Astrocyte of the hippocampus (primary cell): Measurements from ENCODE around the gene LINGO3.

Experiments
- DNase-seq: peaks from one replicate; pipeline ENCODE4 v3.0.0; 2011; ENCODE audit warnings: low read depth, low spot score

LINGO3 gene

GRCh38 chr19:2307518-2308012 lies 389 bp downstream of the LINGO3 start:
- DNase-seq, result no peak

DNA sequence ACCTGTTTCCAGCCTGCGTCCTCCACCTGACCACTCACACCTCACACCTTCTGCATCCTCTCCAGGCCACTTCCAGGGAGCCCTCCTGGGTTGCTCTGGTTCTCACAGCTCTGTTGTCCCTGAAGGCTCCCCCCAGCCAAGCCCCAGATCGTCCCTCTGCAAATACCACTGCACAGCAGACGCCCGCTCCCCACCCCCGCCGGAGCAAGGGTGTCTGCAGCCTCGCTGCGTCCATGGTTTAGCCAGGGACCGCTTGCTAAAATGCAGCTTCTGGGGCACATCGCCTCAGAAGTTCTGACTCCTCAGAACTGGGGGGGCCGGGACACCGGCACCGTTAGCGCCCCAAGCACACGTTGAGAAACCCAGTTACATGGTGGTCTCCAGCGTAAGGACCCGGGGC lies 983 bp downstream of the LINGO3 start:
- DNase-seq, result no peak

DNA sequence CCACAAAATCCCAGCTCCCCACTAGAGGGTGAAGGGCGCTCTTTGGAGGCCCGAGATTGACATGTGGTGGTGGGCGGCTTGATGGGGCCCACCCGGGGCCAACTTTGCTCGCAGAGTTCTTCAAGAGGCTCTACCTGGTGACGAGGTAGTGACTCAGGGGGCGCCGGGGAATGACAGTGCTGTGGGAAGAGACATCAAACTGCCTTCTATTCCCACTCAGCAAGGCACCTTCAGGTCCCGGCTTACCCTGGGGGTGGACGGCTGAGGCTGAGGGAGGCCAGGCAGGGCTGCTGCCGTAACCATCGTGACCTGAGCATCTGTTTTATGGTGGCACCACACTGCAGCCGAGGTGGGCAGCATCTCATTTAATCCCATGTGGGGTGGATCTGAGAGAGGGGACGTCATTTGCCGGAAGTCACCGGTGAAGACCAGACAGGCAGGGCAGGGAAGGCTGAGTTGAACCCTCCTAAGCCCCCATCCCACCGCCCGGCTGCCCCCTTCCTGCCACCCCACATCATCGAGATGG lies 1.6 kb downstream of the LINGO3 start:
- no peak for DNase-seq

DNA sequence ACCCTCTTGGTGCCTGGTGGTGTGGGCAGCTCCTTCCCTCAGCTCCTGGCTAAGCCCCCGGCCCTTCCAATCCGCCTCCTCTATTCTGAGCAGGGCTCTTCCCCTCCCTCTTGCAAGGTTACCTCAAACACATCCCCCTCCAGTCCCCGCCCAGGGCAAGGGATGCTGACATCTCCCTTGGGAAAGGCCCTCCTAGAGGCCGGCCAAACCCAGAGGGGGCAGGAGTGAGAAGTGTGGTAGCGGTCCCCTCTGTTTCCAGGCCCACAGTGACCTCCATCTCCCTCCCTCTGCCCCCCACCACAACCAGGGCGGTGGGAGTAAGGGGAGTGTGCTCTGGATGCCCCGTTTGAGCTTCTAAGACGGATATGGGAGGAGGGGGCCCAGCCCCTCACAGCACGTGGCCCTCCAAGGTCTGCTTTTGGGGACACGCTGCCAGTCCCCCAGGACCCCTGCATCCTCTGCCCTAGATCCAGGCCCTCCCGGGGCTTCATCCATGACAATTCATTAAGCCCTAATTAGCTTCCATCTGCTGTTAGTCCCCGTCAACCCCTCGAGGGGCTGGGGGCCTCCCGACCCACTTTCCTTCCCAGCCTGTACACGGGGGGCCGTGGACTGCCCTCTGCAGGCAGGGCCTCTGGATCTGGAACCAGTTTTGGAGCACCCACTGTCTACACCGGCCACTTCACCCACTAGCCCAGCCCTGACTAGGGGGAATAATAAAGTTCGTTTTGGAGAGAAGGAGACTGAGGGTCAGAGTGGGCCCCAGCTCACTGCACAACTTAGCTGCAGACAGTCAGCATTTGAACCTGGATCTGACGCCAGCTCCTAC lies 2.3 kb downstream of the LINGO3 start:
- no peak for DNase-seq

DNA sequence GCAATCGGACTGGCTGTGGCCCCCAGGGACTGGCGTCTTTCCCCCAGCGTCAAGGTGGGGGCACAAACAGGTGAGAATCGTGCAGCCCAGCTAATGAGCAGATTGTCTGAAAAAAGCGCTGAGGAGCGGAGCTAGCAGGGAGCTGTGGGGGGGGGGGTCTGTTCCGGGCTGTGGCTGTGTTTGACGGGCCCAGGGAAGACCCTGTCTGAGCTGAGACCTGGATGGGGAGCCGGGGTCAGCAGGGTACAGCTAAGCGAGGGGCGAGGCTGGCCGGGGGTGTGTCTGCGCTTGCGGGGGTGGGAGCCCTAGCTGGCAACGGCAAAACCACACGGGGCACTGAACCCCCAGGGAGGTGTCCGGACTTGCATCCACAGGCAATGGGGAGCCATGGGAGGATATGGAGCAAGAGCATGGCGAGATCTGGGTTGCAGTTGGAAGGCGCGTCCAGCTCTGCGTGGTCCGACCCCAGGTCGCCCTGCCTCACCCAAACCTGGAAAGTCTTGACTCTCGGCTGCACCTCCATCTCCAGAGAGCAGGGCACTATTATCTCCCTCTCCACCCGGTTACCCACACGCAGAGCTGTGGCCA lies 4.6 kb downstream of the LINGO3 start:
- no peak for DNase-seq

DNA sequence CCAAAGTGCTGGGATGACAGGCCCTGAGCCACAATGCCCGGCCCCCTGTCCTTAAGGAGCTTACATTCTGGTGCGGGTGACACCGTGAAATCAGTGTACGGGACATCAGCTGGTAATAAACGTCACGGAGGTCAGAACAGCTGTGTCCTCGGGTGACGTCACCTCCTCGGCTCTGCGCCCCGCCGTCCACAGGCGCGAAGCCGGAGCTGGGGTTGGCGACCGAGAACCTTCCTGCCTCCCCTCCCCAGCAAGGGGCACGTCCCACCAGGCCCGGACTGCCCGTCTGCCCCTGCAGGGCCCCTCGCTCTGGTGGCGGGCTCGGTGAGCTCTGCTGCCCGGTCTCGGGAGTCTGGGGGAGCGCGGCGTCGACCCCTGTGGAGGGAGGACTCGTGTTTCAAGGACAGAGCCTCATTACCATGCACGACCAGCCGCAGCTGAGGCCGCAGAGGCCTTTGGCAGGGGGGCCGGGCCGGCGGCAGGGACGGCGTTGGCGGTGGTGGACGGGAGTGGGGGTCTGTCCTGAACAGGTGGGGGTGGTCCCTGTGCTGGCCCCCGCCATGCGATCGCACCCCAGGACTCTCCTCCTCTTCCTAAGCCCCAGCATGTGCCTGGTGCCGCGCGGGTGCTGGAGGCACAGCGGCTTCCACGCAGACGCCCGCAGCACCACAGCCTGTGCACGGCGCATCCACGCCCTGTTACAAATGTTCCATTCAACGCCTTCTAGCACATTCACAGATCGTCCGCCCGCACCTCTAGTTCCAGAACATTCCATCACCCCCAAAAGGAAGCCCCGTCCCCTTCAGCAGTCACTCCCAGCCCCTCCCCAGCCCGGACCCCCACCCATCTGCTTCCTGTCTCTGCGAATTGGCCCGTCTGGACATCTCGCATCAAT lies 5.4 kb downstream of the LINGO3 start:
- DNase-seq, result peak; percentile 61

GRCh38 chr19:2300533-2300932 lies 7.4 kb downstream of the LINGO3 start:
- no peak for DNase-seq

- DNase-seq, result no peak
Observed at GRCh38 chr19:2296141-2296540, 11.8 kb downstream of the LINGO3 start.

DNA sequence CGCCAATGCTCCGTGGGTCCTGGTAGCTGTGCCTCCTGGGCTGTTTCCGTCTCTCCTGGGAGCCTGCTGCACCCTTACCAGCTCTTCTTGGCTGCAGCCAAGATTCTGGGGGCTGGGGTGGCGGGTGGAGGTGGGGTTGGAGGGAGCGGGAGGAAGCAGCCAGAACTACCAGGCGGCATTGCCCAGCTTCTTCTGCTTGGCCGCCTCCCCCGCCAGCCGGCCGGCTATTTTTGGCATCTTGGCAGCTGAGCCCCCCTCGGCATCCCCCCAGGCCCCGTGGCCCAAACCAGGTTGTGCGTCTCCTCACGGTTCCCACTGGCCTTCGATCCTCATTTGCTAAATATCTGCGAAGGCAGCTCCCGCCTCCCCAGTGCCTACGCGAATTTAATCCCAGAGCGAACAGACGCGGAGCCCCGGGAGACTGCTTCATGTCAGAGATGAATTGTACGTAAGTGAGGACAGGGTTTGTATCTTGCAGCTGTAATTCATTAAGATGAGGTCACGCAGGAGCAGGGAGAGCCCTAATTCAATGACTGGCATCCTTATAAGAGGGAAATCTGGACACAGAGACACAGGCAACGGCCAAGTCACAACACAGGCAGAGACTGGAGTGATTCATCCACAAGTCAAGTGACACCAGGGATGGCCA lies 13.1 kb downstream of the LINGO3 start:
- peak; percentile 36 for DNase-seq

DNA sequence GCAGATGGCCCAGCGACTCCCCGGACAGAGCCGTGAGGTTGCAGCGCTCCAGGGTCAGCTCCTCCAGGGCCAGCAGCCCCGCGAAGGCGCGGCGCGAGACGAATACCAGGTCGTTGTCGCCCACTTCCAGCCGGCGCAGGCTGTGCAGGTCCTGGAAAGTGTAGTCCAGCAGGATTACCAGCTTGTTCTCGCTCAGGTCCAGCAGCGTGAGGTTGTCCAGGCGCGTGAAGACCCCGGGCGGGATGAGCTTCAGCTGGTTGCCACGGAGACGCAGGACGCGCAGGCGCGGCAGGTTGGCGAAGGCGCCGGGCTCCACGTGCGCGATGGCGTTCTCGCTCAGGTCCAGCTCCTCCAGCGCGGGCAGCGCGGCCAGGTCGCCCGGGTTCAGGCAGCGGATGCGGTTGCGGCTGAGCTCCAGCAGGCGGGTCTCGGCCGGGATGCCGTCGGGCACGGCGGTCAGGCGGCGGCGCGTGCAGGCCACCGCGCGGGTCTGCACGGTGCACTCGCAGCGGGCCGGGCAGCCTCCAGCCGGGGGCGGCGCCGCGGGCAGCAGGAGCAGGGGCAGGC lies 16.7 kb downstream of the LINGO3 start:
- DNase-seq, result peak; percentile 54

- peak; percentile 36 for DNase-seq
Observed at GRCh38 chr19:2290441-2291184, 17.3 kb downstream of the LINGO3 start.

- peak; percentile 39 for DNase-seq
Observed at GRCh38 chr19:2289714-2290435, 18.1 kb downstream of the LINGO3 start.

DNA sequence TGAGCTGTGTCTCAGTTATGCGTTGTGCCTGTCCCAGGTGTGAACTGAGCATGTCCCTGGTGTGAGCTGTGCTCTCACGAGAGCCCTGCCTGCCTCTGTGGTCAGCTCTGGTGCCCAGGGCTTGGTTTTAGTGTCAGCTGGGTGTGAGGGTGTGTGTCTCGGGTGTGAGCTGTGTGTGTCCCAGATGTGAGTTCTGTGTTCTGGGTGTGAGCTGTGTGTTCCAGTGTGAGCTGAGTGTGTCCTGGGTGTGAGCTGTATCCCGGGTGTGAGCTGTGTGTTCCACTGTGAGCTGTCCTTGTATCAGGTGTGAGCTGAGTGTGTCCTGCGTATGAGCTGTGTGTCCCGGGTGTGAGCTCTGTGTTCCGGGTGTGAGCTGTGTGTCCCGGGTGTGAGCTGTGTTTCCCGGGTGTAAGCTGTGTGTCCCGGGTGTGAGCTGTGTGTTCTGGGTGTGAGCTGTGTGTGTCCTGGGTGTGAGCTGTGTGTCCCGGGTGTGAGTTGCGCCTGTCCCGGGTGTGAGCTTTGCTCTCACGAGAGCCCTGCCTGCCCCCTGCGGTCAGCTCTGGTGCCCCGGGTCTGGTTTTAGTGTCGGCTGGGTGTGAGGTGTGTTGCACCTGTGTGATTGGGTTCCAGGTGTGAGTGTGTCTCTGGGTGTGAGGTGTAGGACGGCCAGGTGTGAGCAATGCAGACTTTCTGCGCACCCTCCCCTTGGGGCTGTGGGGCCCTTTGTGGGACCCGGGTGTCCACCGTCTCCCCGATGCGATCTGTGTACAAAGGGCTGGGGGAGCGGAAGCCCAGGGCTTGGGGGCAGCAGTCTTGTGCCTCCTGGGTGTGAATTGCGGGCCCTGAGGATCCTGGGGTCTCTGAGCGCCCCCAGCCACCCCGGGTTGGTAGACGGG lies 18.9 kb downstream of the LINGO3 start:
- no peak for DNase-seq

- DNase-seq, result no peak
Observed at GRCh38 chr19:2288338-2288817, 19.6 kb downstream of the LINGO3 start.

- DNase-seq, result no peak
Observed at GRCh38 chr19:2287585-2288337, 20.2 kb downstream of the LINGO3 start.

DNA sequence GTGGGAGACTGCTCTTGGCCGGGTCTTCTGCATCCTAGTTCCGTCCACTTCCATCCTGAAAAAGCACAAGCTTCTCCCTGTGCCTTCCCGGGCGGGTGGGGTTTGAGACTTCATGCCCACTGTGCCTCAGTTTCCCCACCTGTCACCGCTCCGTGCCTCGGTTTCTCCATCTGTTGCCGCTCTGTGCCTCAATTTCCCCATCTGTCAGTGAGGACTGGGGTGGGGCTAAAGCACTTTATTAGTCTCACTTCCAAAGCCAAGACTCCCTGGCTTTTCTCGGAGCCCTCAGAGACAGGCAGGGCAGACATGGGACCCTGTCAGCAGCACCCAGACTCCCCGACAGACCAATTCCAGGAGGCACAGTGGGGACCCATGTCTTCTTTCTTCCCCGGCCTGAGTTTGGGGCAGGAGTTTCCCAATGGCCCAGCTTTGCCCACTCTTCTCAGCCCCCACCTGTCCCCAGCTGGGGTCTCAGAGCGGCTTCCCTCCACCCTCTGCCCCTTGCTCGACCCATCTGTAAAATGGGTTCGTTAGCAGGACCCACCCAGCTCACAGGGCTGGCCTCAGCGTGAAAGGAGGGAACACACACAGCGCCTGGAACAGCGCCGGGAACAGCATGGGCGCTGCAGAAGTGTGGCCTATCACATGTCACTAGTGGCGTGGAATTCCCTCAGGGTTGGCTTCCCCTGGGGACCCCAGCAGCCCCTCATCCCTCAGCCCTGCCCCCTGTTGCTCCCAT lies 21.4 kb downstream of the LINGO3 start:
- no peak for DNase-seq
